Nephron progenitor cell (in vitro differentiated cells): ENCODE measurements around the gene KRT74.

ENCODE experiments used
- DNase-seq: peaks from one replicate; pipeline ENCODE4 v3.0.0; 2021
- H3K27ac Mint-ChIP-seq: 2 replicates; pipeline ENCODE4 v1.8.0; 2021; ENCODE audit warnings: mild to moderate bottlenecking, moderate library complexity, mixed read lengths
- H3K27me3 Mint-ChIP-seq: 2 replicates; pipeline ENCODE4 v1.8.0; 2021; ENCODE audit warnings: mild to moderate bottlenecking, low read depth, mixed read lengths; ENCODE audit not compliant: poor library complexity
- H3K36me3 Mint-ChIP-seq: 2 replicates; pipeline ENCODE4 v1.8.0; 2021; ENCODE audit warnings: low read depth, mixed read lengths
- H3K4me1 Mint-ChIP-seq: 2 replicates; pipeline ENCODE4 v1.8.0; 2021; ENCODE audit warnings: mixed read lengths
- H3K4me3 Mint-ChIP-seq: 2 replicates; pipeline ENCODE4 v1.8.0; 2021; ENCODE audit warnings: mild to moderate bottlenecking, moderate library complexity, mixed read lengths
- H3K9me3 Mint-ChIP-seq: 2 replicates; pipeline ENCODE4 v1.8.0; 2021; ENCODE audit warnings: mild to moderate bottlenecking, moderate library complexity, mixed read lengths
- TF ChIP-seq, protein P1 (sequence below): fragments of 200-600 bp; sonication (generic); IDR thresholded peaks from 2 replicates; pipeline ENCODE4 v1.5.0; 2021; ENCODE audit warnings: antibody characterized with exemption

Gene KRT74

DNA sequence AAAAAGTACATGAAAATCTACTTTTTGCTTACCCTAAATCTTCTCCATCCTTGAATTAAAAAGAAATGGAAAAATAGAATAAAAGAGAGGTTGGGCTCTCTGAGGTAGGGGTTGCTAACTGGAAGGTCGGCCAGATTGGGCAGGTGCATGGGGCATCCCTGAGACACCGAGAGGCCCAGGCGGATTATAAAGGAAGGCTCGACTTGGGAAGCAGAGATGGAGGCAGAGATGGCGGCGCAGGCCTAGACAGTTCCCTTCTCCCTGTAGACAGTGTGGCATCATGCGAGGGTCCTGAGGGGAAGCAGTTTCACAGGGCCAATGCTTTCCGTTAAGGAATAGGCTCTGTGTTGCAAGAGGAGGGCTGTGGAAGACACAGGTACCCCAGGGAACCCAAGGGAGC is 3.7 kb upstream of the KRT74 start:
- no peak for DNase-seq
- H3K27me3 Mint-ChIP-seq, result peaks cover 20% of the 10 kb centered on the region
- TF ChIP-seq, protein P1, sequence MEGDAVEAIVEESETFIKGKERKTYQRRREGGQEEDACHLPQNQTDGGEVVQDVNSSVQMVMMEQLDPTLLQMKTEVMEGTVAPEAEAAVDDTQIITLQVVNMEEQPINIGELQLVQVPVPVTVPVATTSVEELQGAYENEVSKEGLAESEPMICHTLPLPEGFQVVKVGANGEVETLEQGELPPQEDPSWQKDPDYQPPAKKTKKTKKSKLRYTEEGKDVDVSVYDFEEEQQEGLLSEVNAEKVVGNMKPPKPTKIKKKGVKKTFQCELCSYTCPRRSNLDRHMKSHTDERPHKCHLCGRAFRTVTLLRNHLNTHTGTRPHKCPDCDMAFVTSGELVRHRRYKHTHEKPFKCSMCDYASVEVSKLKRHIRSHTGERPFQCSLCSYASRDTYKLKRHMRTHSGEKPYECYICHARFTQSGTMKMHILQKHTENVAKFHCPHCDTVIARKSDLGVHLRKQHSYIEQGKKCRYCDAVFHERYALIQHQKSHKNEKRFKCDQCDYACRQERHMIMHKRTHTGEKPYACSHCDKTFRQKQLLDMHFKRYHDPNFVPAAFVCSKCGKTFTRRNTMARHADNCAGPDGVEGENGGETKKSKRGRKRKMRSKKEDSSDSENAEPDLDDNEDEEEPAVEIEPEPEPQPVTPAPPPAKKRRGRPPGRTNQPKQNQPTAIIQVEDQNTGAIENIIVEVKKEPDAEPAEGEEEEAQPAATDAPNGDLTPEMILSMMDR, result no peak
- no peak overlapping the region for H3K4me3 Mint-ChIP-seq
- no peaks in the 10 kb centered on the region for H3K9me3 Mint-ChIP-seq
- peaks cover 39% of the 10 kb centered on the region for H3K4me1 Mint-ChIP-seq
- H3K27ac Mint-ChIP-seq, result no peak overlapping the region
- H3K36me3 Mint-ChIP-seq, result no peaks in the 10 kb centered on the region

DNA sequence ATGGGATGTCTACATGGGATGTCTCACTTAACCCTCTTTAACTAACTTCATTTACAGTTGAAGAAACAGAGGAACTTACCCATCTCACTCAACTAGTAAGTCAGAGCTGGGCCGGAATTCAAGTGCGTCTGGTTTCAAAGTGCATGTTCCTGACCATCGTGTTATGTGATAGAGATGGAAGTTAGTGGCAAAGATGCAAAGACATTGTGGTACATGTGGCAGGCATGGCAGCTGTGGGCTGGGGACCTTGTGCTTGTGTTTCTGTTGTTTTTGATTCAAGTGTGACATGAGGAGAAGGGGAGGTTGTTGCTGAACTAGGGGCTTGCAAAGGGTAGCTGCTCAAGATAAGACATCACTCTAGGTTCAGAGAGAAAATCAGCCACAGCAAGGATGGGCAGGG is 2.3 kb upstream of the KRT74 start:
- Mint-ChIP-seq H3K27ac (no peak overlapping the region), H3K4me1 (peaks cover 35% of the 10 kb centered on the region), H3K4me3 (no peak overlapping the region), H3K27me3 (peaks cover 20% of the 10 kb centered on the region), H3K36me3 (no peaks in the 10 kb centered on the region), H3K9me3 (no peaks in the 10 kb centered on the region)
- no peak for DNase-seq
- TF ChIP-seq, protein P1, result no peak

DNA sequence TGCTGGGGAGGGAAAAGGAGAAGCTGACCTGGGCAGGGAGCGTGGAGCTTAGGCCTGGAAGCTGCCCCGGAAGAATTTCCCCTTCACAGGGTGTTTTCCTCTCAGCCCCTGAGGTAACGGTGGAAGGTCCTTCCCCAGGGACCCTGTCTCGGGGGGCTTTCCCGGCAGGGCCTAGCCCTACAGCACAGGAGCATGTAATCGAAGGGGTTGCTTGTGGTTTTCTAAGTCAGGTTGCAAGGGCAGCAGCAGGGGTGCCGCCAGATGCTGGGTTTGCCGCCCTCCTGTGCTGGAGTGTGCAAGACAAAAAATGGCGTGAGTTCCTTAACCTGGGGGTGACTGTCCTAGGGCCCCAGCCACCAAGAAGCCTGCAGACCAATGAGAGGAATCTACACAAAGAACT is 1.6 kb upstream of the KRT74 start:
- H3K36me3 Mint-ChIP-seq, result no peaks in the 10 kb centered on the region
- no peak overlapping the region for H3K27ac Mint-ChIP-seq
- H3K4me1 Mint-ChIP-seq, result peaks cover 31% of the 10 kb centered on the region
- no peaks in the 10 kb centered on the region for H3K9me3 Mint-ChIP-seq
- no peak overlapping the region for H3K4me3 Mint-ChIP-seq
- DNase-seq, result no peak
- peaks cover 20% of the 10 kb centered on the region for H3K27me3 Mint-ChIP-seq
- TF ChIP-seq, protein P1, result no peak

DNA sequence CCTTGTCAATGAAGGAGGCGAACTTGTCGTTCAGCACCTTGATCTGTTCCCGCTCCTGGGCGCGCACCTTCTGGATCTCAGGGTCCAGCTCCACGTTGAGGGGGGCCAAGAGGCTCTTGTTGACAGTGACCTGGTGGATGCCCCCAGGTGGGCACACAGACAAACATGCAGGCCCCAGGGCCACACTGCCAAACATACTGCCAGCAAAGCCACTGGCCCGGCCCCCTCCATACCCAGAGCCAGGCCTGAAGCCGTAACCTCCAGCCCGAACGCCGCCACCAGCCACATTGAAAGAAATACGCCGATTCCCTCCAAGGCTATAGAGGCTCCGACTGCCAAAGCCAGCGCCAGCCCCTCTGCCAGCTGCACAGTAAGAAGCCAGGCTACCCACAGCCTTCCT is 337 bp downstream of the KRT74 start:
- H3K9me3 Mint-ChIP-seq, result no peaks in the 10 kb centered on the region
- no peak overlapping the region for H3K27ac Mint-ChIP-seq
- TF ChIP-seq, protein P1, result no peak
- H3K4me1 Mint-ChIP-seq, result peaks cover 16% of the 10 kb centered on the region
- H3K36me3 Mint-ChIP-seq, result no peaks in the 10 kb centered on the region
- DNase-seq, result no peak
- peaks cover 11% of the 10 kb centered on the region for H3K27me3 Mint-ChIP-seq
- H3K4me3 Mint-ChIP-seq, result no peak overlapping the region

DNA sequence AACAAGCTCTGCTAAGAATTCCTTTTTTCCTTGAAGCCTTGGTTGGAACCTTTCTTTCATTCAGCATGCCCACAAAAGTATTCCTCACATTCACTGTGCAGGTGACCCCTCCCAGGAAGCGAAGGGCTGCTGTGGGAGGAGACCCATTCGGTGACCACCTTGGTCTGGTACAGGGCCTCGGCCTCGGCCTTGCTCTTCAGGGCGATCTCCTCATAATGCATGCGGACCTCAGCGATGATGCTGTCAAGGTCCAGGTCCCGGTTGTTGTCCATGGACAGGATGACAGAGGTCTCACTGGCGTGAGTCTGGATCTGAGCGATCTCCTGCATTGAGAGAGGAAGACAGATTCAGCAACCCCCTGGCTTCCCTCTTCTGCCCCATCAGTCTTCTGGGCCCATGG is 3.1 kb downstream of the KRT74 start:
- no peaks in the 10 kb centered on the region for H3K36me3 Mint-ChIP-seq

DNA sequence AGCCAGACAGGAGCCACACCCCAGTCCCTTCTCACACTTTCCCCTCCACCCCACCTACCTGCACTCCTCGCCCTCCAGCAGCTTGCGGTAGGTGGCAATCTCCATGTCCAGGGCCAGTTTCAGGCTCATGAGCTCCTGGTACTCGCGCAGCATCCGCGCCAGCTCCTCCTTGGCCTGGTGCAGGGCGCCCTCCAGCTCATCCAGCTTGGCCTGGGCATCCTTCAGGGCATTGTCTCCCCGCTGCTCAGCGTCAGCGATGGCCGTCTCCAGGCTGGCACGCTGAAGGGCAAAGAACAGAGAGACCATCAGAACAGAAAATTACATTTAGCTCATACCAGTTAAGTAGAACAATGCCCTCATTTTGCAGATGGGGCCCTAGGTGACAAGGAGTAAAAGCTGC is 5.5 kb downstream of the KRT74 start:
- Mint-ChIP-seq H3K9me3 (no peaks in the 10 kb centered on the region), H3K27ac (no peak overlapping the region), H3K4me1 (peaks cover 29% of the 10 kb centered on the region), H3K36me3 (no peaks in the 10 kb centered on the region), H3K27me3 (no peaks in the 10 kb centered on the region), H3K4me3 (no peak overlapping the region)
- DNase-seq, result no peak
- TF ChIP-seq, protein P1, result no peak

More for the DNA sequence above, 3.1 kb downstream of the KRT74 start:
- H3K4me1 Mint-ChIP-seq, result peaks cover 29% of the 10 kb centered on the region
- H3K27me3 Mint-ChIP-seq, result peaks cover 4% of the 10 kb centered on the region
- H3K9me3 Mint-ChIP-seq, result no peaks in the 10 kb centered on the region
- no peak overlapping the region for H3K27ac Mint-ChIP-seq
- TF ChIP-seq, protein P1, result no peak
- H3K4me3 Mint-ChIP-seq, result no peak overlapping the region
- DNase-seq, result no peak
